Fibroblast of skin of left biceps (primary cell): ENCODE measurements around the gene OAS3.
"Not testable (repeated sequence)": the region's sequence is repeated elsewhere in the genome, so short reads cannot be mapped to it uniquely, and the experiment has no call there.

Experiments
- DNase-seq, 2 experiments: peaks; one replicate each; pipeline ENCODE4 v3.0.0-alpha.2; 2013; ENCODE audit warnings: low read depth in 2 of 2

Gene OAS3

DNA sequence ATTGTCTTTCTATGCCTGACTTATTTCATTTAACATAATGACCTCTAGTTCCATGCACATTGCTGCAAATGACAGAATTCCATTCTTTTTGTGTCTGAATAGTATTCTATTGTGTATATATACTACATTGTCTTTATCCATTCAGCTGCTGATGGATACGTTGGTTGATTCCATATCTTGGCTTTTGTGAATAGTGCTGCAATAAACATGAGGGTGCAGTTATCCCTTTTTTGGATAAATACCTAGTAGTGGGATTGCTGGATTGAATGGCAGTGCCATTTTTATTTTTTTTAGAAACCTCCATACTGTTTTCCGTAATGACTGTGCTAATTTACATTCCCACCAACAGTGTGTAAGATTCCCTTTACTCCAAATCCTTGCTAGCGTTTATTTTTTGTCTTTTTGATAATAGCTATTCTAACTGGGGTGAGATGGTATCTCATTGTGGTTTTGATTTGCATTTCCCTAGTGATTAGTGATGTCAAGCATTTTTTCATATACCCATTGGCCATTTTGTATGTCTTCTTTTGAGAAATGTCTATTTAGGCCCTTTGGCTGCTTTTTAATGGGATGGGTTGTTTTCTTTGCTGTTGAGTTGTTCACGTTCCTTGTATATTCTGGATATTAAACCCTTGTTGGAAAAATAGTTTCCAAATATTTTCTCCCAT, 42.4 kb downstream of the OAS3 start:
- no peak for DNase-seq

DNA sequence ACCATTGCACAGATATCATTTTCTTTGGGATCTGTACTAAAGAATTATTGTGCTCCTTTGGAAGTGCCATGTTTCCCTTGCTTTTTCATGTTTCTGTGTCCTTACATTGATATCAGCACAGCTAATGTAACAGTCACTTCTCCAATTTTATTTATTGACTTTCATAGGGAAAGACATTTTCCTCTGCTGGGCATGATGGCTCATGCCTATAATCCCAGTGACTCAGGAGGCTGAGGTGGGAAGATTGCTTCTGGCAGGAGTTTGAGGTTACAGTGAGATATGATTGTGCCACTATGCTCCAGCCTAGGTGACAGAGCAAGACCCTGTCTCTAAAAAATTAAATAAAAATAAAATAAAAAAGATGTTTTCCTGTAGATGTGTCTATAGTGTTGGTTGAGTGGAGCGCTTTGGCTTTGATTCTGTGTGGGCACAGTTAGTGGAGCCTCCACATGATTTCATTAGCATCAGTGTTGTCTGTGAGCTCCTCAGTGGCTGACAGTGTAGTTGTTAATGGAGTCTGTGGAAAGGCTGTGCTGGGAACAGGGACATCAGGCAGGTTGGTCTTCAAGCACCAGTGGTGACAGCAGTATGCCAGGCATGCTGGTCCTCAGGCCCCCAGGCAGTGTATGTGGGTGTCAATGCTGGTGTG, 47.5 kb downstream of the OAS3 start:
- DNase-seq = no peak

DNA sequence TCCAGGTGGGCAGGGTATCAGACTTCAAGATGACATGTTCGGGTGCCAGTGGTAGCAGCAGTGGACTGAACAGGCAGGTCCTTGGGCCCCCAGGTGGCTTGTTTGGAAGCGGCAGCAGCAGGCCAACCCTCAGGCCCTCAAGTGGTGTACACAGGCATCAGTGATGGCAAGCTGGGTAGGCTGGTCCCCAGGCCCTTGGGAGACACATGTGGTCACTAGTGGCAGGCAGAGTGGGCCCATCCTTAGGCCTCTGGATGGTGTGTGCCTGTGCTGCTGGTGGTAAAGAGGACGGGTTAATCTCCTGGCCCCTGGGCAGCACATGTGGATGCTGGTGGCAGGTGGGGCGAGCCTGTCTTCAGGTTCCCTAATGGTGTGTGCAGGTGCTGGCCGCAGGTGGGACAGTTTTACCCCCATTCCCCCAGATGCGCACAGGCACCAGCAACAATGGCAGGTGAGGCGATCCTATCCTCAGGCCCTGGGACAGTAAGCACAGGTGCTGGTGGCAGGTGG, 48.1 kb downstream of the OAS3 start:
- DNase-seq = no peak

DNA sequence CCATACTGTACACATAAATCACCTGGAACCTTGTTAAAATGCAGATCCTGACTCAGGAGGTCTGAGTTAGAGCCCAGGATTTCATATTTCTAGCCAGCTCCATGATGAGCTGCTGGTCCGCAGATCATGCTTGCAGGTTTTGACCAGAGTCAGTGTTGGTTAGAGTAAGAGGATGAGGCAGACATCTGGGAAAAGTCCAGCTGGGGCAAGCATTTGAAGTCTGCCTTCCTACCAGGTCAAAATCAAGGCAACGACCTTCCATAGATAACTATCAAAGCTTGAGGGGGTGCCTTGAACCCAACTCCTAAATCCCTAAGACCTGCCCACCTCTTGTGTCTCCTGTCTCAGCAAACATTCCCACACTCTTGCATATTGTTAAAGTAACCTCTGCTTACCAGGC, 49.3 kb downstream of the OAS3 start:
- DNase-seq = no peak

DNA sequence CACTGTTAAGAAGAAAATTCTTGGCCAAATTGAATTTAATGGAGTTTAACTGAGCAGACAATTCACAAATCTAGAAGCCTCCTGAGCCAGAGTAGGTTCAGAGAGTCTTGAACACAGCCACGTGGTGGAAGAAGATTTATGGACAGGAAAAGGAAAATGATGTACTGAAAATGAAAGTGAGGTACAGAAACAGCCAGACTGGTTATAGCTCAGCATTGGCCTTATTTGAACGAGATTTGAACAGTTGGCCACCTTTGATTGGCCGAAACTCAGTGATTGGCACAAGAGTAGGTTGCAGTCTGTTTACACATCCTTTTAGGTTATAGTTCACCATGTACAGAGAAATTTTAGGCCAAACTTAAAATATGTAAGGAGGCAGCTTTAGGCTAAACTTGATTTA, 50.0 kb downstream of the OAS3 start:
- DNase-seq = no peak

DNA sequence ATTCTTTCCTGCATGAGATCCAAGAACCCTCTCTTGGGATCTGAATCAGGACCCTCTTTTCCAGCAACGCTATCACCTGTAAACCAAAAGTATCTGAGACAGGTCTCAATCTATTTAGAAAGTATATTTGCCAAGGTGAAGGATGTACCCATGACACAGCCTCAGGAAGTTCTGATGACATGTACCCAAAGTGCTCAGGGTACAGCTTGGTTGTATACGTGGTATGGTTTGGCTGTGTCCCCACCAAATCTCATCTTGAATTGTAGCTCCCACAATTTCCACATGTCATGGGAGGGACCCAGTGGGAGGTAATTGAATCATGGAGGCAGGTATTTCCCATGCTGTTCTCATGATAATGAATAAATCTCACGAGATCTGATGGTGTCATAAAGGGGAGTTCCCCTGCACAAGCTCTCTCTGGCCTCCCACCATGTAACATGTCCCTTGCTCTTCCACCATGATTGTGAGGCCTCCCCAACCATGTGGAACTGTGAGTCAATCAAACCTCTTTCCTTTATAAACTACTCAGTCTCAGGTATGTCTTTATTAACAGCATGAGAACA, 50.6 kb downstream of the OAS3 start:
- DNase-seq = not testable (repeated sequence)

DNA sequence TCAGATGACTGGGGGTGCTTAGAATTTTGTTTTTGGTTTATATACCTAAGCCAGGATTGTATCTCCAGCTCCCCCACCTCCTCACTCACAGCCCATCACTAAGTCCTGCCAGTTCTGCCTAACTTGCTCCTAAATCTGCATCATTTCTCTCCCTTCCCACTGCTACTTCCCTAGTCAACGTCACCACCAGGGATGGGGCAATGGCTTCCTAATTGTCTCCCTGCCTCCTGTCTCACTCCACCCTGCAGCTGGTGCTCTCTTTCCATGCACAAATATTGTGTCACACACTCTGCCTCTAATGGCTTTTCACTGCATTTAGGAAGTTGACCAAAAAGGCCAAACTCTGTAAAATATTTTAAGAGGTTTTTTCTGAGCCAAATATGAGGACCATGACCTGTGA, 51.5 kb downstream of the OAS3 start:
- no peak for DNase-seq

DNA sequence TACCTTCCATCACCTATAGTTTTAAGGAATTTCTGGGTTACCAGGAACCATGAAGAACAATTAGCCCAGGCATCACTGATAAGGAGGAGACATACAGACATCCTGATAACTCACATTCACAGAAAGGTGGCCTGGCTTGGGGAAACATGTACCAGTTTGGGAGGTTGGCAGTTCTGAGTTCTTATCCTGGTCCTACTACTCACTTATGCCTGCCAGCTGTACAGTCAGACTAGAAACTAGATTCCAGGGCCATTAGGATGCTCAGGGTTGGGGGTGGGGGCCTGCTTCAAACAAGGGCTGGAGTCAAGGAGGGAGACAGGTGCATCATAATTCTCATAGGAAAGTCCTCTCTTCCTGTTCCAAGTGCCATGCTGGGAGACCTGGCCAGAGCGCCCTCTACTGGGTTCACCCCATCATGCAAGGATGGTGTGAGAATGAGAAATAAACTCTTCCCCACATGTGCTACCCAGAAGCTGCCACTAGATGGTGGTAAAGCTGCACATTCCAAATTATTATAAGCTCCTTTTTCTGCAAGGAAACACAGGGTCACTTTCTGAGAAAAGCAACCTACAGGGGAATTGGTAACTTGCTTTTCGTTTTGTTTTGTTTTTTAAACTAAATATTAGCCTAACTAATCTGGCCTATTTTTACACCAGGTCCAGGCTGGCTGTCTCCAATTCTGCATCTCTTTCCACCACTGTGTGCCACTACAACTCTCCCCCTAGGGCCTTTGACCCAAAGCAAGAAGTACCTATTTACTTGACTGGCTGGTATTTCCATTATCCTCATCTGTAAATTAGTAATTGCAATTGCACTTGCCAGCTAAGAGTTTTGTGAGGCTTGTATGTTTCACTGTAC, 54.5 kb downstream of the OAS3 start:
- peak in 1 of 2 experiments; percentile 10 for DNase-seq

DNA sequence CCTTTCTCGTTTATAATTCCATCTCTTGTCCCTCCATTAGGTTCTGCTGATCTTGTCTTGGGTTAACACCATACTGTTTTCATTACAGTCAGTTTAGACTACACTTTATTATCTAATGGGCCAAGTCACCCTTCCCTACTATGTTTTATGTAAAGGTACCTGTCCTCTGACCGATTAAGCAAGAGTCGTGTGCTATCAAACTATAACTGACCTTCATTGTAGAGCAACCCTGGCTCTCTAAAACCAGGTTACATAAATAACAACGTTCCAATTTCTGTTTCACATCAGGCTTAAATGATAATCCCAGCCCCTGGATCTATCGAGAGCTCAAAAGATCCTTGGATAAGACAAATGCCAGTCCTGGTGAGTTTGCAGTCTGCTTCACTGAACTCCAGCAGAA, 56.7 kb downstream of the OAS3 start:
- DNase-seq = no peak

DNA sequence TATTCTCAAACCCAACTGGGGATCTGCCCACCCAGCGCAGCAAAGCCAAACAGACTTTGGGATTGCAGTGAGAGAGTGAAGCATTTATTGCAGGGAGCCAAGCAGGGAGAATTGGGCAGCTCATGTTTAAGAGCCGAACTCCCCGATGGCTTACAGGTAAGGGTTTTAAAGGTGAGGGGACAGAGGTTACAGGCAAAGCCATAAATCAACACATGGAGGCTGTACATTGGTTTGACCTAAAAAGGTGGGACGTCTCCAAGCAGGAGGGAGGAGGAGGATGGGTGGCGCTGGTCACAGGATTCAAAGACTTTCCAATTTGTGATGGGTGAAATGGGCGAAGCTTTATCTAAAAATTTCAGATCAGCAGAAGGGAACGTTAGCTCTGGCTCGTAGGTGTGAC, 58.2 kb downstream of the OAS3 start:
- DNase-seq = no peak

DNA sequence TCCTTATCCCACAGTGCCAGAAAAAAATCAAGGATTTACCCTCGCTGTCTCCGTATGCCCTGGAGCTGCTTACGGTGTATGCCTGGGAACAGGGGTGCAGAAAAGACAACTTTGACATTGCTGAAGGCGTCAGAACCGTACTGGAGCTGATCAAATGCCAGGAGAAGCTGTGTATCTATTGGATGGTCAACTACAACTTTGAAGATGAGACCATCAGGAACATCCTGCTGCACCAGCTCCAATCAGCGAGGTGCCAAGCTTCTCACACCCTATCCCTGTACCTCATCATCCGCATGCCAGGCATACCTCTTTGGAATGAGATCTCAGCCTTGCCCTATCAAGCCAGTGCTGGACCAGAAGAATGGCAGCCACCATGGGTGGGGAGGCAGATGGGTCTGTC, 59.2 kb downstream of the OAS3 start:
- no peak for DNase-seq

DNA sequence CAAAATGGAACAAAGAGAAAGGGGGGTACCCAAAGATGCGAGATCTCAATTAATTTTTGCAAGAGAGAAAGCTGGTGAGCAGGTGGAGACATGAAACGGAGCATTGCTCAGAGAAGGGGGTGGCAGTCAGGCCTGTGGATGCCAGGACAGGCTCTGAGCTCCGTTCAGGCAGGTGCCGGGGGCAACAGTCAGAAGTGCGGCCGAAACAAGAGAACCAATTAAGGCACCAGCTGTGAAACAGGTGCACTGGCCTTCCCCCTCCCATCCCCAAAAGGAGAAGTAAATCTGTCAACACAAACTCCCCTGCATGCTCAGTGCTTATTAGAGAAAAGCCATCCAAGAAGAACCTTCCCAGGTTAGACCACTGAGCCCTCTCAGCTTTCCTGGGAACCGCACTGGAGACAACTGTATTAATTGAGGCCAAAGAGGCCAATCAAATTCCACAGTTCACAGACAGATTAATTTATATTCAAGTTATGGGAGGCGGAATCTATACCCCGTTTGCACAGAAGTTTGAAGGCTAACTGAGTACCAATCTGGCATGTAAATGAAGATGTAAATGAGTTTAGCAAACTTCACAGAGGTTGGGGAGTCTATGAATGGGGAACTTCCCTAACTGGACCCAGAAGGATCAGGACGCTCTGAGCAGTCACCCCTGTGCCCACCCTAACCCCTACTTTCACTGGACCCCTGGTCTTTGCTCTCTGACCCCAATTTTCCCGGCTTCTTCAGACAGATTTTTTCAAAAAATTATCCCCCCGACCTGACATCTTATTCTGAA, 60.9 kb downstream of the OAS3 start:
- DNase-seq = no peak

DNA sequence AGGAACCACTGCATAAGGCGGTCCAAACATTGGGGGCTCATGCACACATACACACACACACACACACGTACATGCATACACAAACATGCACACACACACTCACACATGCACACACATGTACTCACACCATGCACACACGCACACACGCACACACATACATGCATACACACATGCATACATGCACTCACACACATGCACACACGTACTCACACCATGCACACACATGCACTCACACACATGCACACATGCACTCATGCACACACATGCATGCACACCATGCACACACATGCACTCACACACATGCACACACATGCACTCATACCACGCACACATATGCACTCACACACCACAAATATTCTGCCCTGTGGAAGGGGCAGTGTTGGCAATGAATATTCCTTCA, 62.2 kb downstream of the OAS3 start:
- DNase-seq = no peak

DNA sequence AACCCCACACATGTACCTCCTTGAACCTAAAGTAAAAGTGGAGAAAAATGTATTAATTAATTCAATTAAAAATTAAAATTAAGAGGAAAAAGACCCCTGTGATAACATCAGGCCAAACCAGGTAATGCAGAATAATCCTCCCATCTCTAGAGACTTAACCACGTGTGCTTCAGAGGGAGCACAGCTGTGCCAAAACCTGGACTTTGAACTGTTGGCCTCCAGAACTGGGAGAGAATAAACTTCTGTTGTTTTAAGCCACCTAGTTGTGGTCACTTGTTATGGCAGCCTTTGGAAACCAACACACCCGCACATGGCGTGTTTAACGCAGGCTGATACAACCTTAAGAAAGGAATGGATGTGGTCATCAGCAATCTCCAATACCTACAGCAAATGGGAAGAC, 63.9 kb downstream of the OAS3 start:
- DNase-seq = no peak

DNA sequence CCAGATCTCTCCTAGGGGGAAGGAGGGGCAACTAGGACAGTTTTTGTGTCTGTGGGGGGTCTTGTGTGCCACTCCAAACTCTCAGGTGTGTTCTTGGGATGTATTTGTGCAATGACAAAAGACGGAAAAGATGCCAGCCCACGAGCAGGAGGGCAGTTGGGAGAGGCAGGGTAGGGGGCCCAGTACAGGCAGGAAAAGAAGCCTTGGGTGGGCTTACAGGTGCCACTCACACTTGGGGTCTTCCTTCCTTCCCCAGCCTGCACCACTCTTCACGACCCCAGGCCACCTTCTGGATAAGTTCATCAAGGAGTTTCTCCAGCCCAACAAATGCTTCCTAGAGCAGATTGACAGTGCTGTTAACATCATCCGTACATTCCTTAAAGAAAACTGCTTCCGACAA, 64.4 kb downstream of the OAS3 start:
- no peak for DNase-seq

DNA sequence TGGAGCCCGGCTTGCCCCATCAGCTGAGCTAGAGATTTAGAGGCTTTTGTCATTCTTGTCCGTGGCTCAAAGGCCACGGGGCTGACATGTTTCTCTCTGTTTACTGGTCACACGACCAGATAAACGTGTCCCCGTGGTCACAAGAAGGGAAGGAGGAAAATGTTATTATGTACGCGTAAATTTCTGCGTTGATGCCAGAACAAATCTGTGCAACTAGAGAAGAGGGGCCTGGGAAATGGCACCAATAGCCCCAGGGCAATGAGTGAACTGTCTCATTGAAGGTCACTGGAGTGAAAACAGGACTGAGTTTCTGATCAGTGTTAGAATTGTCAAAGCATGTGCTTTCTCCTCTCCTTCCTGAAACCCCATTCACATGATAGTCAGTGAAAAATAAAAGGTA, 65.4 kb downstream of the OAS3 start:
- DNase-seq = no peak

DNA sequence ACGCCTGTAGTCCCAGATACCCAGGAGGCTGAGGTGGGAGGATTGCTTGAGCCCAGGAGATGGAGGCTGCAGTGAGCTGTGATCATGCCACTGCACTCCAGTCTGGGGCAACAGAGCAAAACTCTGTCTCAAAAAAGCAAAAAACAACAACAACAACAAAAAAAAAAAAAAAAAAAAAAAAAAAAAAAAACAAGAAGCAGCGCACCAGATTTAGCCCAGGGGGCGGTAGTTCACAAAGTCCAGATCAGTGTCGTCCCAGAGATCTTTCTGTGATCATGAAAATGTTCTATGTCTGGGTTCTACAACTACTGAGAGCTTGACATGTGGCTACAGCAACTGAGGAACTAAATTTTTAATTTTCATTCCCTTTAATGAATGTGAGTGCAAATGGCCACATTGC, 67.5 kb downstream of the OAS3 start:
- DNase-seq = no peak

DNA sequence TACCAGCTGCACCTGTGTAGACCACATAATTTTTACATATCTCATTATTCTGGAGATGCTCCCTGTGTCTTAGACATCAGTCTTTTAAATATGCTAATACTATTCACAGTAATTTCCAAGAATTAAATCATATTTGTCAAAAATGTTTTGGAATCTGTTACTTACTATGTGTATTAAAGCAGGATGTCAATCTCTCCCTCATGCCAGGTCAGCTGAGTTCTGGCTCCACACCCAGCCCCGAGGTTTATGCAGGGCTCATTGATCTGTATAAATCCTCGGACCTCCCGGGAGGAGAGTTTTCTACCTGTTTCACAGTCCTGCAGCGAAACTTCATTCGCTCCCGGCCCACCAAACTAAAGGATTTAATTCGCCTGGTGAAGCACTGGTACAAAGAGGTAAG, 67.9 kb downstream of the OAS3 start:
- no peak for DNase-seq

DNA sequence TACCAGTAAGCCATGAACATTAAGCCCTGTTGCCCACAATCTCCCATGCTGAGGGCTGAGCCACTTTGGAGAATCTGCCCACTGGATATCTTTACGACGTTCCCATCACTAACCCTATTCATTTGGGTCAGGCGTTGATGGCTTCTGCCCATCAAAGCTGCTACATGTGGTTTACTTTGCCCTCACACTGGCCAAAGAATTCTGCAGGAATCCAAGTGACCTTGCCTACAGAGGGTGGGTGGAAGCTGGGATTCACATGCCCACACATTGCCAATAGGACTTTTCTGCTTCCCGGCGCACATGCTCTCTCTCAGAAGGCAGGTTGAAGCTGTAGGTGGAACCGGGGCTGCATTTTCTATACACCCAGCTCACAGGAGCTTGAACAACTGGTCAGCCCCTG, 68.4 kb downstream of the OAS3 start:
- no peak for DNase-seq

DNA sequence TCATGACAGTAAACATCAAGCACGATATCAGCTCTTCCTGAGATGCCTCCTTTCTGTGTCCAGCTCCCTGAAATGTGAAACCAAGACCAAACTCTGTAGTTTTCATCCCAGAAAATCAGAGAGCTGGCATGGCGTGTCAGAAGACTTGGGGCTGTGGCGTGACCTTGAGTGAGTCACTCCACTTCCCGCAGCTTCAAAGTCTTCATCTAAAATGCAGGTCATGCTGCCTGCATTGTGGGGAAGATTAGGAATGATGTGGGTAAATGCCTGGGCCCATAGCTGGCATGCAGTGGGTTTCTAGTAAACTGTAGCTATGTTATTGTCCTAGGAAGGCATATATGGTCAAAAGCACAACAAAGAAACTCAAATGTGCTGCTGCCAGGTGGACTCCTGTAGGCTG, 68.9 kb downstream of the OAS3 start:
- DNase-seq = no peak

DNA sequence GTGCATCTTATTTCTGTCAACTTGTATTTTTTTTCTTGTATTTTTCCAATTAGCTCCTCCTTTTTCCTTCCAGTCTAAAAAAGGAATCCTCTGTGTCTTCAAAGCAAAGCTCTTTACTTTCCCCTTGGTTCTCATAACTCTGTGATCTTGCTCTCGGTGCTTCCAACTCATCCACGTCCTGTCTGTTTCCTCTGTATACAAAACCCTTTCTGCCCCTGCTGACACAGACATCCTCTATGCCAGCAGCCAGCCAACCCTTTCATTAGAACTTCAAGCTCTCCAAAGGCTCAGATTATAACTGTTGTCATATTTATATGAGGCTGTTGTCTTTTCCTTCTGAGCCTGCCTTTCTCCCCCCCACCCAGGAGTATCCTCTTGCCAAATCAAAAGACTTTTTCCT, 72.4 kb downstream of the OAS3 start:
- DNase-seq = no peak

DNA sequence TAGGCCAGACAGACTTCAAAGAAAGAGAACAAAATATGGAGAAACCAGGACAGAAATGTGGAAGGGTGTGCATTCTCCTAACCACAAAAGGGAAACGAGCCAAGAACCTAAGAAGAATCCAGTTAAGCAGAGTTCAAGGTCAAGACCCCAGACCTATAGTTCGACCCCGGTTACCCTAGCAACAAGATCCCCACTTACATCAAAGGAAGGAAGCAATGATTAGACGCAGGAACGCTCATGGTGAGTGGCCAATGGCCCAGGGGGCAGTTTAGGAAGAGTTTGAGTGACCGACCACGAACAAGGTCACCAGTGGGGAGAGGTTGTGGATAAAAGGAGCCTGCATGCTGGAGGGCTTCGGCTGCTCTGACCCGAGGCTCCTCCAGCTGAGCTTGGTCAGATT, 76.3 kb downstream of the OAS3 start:
- no peak for DNase-seq
